Caco-2 (cell line): ENCODE results near the gene SF3A2. TPM values are rescaled to one million over a fixed set of nuclear protein-coding genes. Genes with fewer than 3 reads are reported as not detected.

Source experiments
- BruUV-seq: library from RNA; stranded (reverse); fragments of 400-500 nt; replicated peaks from 2 replicates; lab custom pipeline; 2021; lab: Mats Ljungman, UMichigan
- CTCF ChIA-PET: fragments of 300-600 bp; sonication (Branson Sonifier 250); formaldehyde crosslinking; loops from one replicate; lab custom pipeline; 2022; ENCODE audit warnings: antibody characterized with exemption; lab: Charles Lee
- POLR2A ChIA-PET: fragments of 300-600 bp; sonication (Branson Sonifier 250); formaldehyde crosslinking; loops from one replicate; lab custom pipeline; 2022; ENCODE audit warnings: antibody characterized with exemption; lab: Charles Lee
- DNase-seq, 2 experiments: peaks; one replicate each; pipeline versions ENCODE4 v3.0.0 to v3.0.0-alpha.2; 2020 to 2022
- H3K27me3 ChIP-seq: replicated peaks from 2 replicates; pipeline ENCODE4 v1.6.0; 2011; ENCODE audit warnings: low read length; ENCODE audit not compliant: control insufficient read depth, insufficient read depth
- H3K36me3 ChIP-seq: 2 replicates; pipeline ENCODE4 v1.5.1; 2011; ENCODE audit warnings: low read length; ENCODE audit not compliant: control insufficient read depth, insufficient read depth
- H3K4me1 ChIP-seq: fragments of 250-450 bp; sonication (Bioruptor Pico); 2 replicates; pipeline ENCODE4 v1.5.1; 2020; ENCODE audit warnings: mild to moderate bottlenecking
- H3K4me3 ChIP-seq: 2 replicates; pipeline ENCODE4 v1.5.1; 2011; ENCODE audit warnings: low read depth, mild to moderate bottlenecking, control low read depth, low read length
- H3K9me3 ChIP-seq: fragments of 250-450 bp; sonication (Bioruptor Pico); 2 replicates; pipeline ENCODE4 v1.5.1; 2020; ENCODE audit warnings: mild to moderate bottlenecking, moderate library complexity
- H3K27ac Mint-ChIP-seq: one replicate; pipeline ENCODE4 v1.8.0; 2022; ENCODE audit warnings: mixed read lengths; ENCODE audit not compliant: unreplicated experiment
- H3K27me3 Mint-ChIP-seq: one replicate; pipeline ENCODE4 v1.8.0; 2022; ENCODE audit warnings: mixed read lengths; ENCODE audit not compliant: insufficient read depth, unreplicated experiment
- H3K36me3 Mint-ChIP-seq: one replicate; pipeline ENCODE4 v1.8.0; 2022; ENCODE audit warnings: mild to moderate bottlenecking, mixed read lengths; ENCODE audit not compliant: insufficient read depth, unreplicated experiment
- H3K4me1 Mint-ChIP-seq: one replicate; pipeline ENCODE4 v1.8.0; 2022; ENCODE audit warnings: low read depth, mixed read lengths; ENCODE audit not compliant: unreplicated experiment
- H3K4me3 Mint-ChIP-seq: one replicate; pipeline ENCODE4 v1.8.0; 2022; ENCODE audit warnings: mild to moderate bottlenecking, moderate library complexity, mixed read lengths; ENCODE audit not compliant: unreplicated experiment
- H3K9me3 Mint-ChIP-seq: one replicate; pipeline ENCODE4 v1.8.0; 2022; ENCODE audit warnings: mixed read lengths; ENCODE audit not compliant: unreplicated experiment
- CTCF ChIP-seq, 2 experiments: fragments of 200-600 bp in 1 of 2; IDR thresholded peaks; 1 replicate in 1 of 2; 2 replicates in 1 of 2; pipeline versions ENCODE4 v1.5.1 to v1.8.0; 2011 to 2022; ENCODE audit warnings: antibody characterized with exemption in 1 of 2, control low read depth in 1 of 2, inconsistent platforms in 1 of 2, low read depth in 1 of 2, low read length in 1 of 2, mild to moderate bottlenecking in 1 of 2, moderate library complexity in 1 of 2; ENCODE audit not compliant: insufficient read depth in 1 of 2, severe bottlenecking in 1 of 2, unreplicated experiment in 1 of 2
- intact Hi-C: fragments of 100-400 bp; cut with micrococcal nuclease; formaldehyde crosslinking; loops from one replicate; pipeline ENCODE4 v1.10.0; 2022; ENCODE audit not compliant: unreplicated experiment
- total RNA-seq: library from RNA; stranded (reverse); gene quantifications from 2 replicates; pipeline ENCODE4 v1.2.3, GENCODE V29; 2022

The SF3A2 gene
- total RNA-seq, 1 experiment from 2014 or later, result 129 TPM

GRCh38 chr19:2239771-2240770 lies 3.4 kb downstream of the SF3A2 start:
- ChIA-PET CTCF (interaction anchor here (0.6 to 1.0 kb wide), 2 partner anchors 24 to 77 kb away, joined by 3 to 8 read pairs; partner anchors contain the start of gene DOT1L), POLR2A (no interaction called here)
- Mint-ChIP-seq H3K27me3 (no peaks in the 10 kb centered on the region), H3K4me3 (peak overlapping the region; percentile 51), H3K36me3 (peaks cover 82% of the 10 kb centered on the region), H3K27ac (peak overlapping the region; percentile 79), H3K4me1 (peaks cover 23% of the 10 kb centered on the region), H3K9me3 (no peaks in the 10 kb centered on the region)
- no TSS peak for BruUV-seq
- intact Hi-C loops, result loop anchor here (5.0 kb wide), 1 partner anchor 77 kb away; no protein-coding TSS in a partner anchor
- Histone ChIP-seq H3K9me3 (no peaks in the 10 kb centered on the region), H3K36me3 (peaks cover 2% of the 10 kb centered on the region), H3K4me1 (peaks cover 37% of the 10 kb centered on the region), H3K4me3 (no peak overlapping the region), H3K27me3 (no peaks in the 10 kb centered on the region)
- TF ChIP-seq CTCF (IDR thresholded peaks at IDR 0.05; ENCODE audit: insufficient read depth in 1 of 2, low read depth in 1 of 2, low read length in 1 of 2, severe bottlenecking in 1 of 2, unreplicated experiment in 1 of 2), result no peak
- DNase-seq, result no peak

GRCh38 chr19:2240881-2241760 lies 4.5 kb downstream of the SF3A2 start:
- H3K4me1 Mint-ChIP-seq, result peaks cover 23% of the 10 kb centered on the region
- intact Hi-C loops, result no loop called here
- ChIA-PET CTCF (interaction anchor here (0.5 to 0.6 kb wide), 3 partner anchors 34 to 78 kb away, joined by 3 to 8 read pairs (median 5); partner anchors contain the start of gene DOT1L), POLR2A (no interaction called here)
- TF ChIP-seq CTCF (IDR thresholded peaks at IDR 0.05; ENCODE audit: insufficient read depth in 1 of 2, low read depth in 1 of 2, low read length in 1 of 2, severe bottlenecking in 1 of 2, unreplicated experiment in 1 of 2), result no peak
- Histone ChIP-seq H3K9me3 (no peaks in the 10 kb centered on the region), H3K27me3 (no peaks in the 10 kb centered on the region), H3K4me3 (no peak overlapping the region), H3K36me3 (peaks cover 2% of the 10 kb centered on the region), H3K4me1 (peaks cover 37% of the 10 kb centered on the region)
- no peaks in the 10 kb centered on the region for H3K9me3 Mint-ChIP-seq
- H3K36me3 Mint-ChIP-seq, result peaks cover 83% of the 10 kb centered on the region
- DNase-seq, result no peak
- no peaks in the 10 kb centered on the region for H3K27me3 Mint-ChIP-seq
- H3K27ac Mint-ChIP-seq, result peak overlapping the region; percentile 79
- BruUV-seq, result no TSS peak
- no peak overlapping the region for H3K4me3 Mint-ChIP-seq

- no peak for TF ChIP-seq CTCF (IDR thresholded peaks at IDR 0.05; ENCODE audit: insufficient read depth in 1 of 2, low read depth in 1 of 2, low read length in 1 of 2, severe bottlenecking in 1 of 2, unreplicated experiment in 1 of 2)
- H3K36me3 Mint-ChIP-seq, result peaks cover 81% of the 10 kb centered on the region
- peak; percentile 49 to 55 for DNase-seq
- H3K27ac Mint-ChIP-seq, result peak overlapping the region; percentile 79
- H3K4me3 ChIP-seq, result no peak overlapping the region
- BruUV-seq, result no TSS peak
- H3K4me3 Mint-ChIP-seq, result no peak overlapping the region
- no peaks in the 10 kb centered on the region for H3K27me3 ChIP-seq
- peaks cover 37% of the 10 kb centered on the region for H3K4me1 ChIP-seq
- no peaks in the 10 kb centered on the region for H3K9me3 Mint-ChIP-seq
- peaks cover 2% of the 10 kb centered on the region for H3K36me3 ChIP-seq
- CTCF ChIA-PET, result interaction anchor here (0.6 kb wide), 1 partner anchor 76 kb away, joined by 4 read pairs; no protein-coding TSS in a partner anchor
- no peaks in the 10 kb centered on the region for H3K9me3 ChIP-seq
- H3K27me3 Mint-ChIP-seq, result no peaks in the 10 kb centered on the region
- intact Hi-C loops, result no loop called here
- POLR2A ChIA-PET, result no interaction called here
- peaks cover 23% of the 10 kb centered on the region for H3K4me1 Mint-ChIP-seq
Measured at GRCh38 chr19:2242092-2242537, 5.5 kb downstream of the SF3A2 start.
